Measurements from ENCODE around the gene TAF1A. TPM values are rescaled to one million over a fixed set of nuclear protein-coding genes. Genes with fewer than 3 reads are reported as not detected.

TAF1A gene
- total and polyA plus RNA-seq, 2 of the 8 experiments (the other 6 are each of a cell fraction or from before 2014, with no cell fraction given), result 3.3 to 16.7 TPM

- no peak for TF ChIP-seq CHD7 (IDR thresholded peaks at IDR 0.05; ENCODE audit: insufficient replicate concordance, low read length)
- TF ChIP-seq CBX5 (IDR thresholded peaks at IDR 0.05; ENCODE audit: low read depth, low read length), result no peak
- TF ChIP-seq SP2 (IDR thresholded peaks at IDR 0.05; ENCODE audit: low read length), result no peak
- peak; percentile 67 to 92; a peak in 3 of 4 replicates for TF ChIP-seq SIN3A (conservative IDR thresholded peaks at IDR 0.05 in 1 of 2, IDR thresholded peaks at IDR 0.05 in 1 of 2; ENCODE audit: low read depth in 1 of 2, low read length in 2 of 2)
- TF ChIP-seq SIRT6 (IDR thresholded peaks at IDR 0.05; ENCODE audit: low read length), result no peak
- peak; percentile 63; the same call in 1 of the 2 replicates for TF ChIP-seq POLR2AphosphoS5 (IDR thresholded peaks at IDR 0.05; ENCODE audit: low read depth, low read length)
- no peak for TF ChIP-seq CBX8 (IDR thresholded peaks at IDR 0.05; ENCODE audit: borderline replicate concordance, low read depth, low read length)
- TF ChIP-seq CEBPB (IDR thresholded peaks at IDR 0.05; ENCODE audit: low read depth, low read length), result no peak
- TF ChIP-seq USF2 (IDR thresholded peaks at IDR 0.05; ENCODE audit: low read length), result no peak
Observed at GRCh38 chr1:222589462-222590302, at the start of gene TAF1A (continued).
